Dendritic cell treated with granulocyte-macrophage colony-stimulating factor and Interleukin-4, amounts not matched to agents 40 ng/mL and 50 ng/mL, for 4 days (primary cell): Measurements from ENCODE around the gene ADCK1.
"Not testable (repeated sequence)": the region's sequence is repeated elsewhere in the genome, so short reads cannot be mapped to it uniquely, and the experiment has no call there.

Experiments
- H3K27ac Mint-ChIP-seq: one replicate; pipeline ENCODE4 v1.8.0; 2022; ENCODE audit warnings: mild to moderate bottlenecking, mixed read lengths
- H3K27me3 Mint-ChIP-seq: one replicate; pipeline ENCODE4 v1.8.0; 2022; ENCODE audit warnings: mild to moderate bottlenecking, mixed read lengths
- H3K36me3 Mint-ChIP-seq: one replicate; pipeline ENCODE4 v1.8.0; 2022; ENCODE audit warnings: low read depth, mixed read lengths
- H3K4me1 Mint-ChIP-seq: one replicate; pipeline ENCODE4 v1.8.0; 2022; ENCODE audit warnings: low read depth, mixed read lengths
- H3K4me3 Mint-ChIP-seq: one replicate; pipeline ENCODE4 v1.8.0; 2022; ENCODE audit warnings: mild to moderate bottlenecking, moderate library complexity, mixed read lengths
- H3K9me3 Mint-ChIP-seq: one replicate; pipeline ENCODE4 v1.8.0; 2022; ENCODE audit warnings: mixed read lengths
- intact Hi-C: fragments of 100-400 bp; cut with micrococcal nuclease; formaldehyde crosslinking; loops from one replicate; pipeline ENCODE4 v1.15.0; 2022

The ADCK1 gene

DNA sequence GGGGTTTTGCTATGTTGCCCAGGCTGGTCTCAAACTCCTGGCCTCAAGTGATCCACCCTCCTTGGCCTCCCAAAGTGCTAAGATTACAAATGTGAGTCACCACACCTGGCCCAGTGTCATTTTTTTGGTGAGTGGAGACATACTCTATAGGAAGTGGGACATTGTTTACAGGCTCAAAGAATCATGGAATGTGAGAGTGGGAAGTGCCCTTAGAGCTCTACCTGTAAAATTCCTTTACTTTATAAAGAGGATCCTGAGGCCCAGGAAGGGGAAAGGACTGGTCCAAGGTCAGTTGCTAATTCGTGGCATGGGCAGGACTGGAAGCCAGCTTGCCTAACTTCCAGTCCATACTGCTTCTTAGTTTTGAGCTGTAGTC, 8.7 kb upstream of the ADCK1 start:
- no peak overlapping the region for H3K4me3 Mint-ChIP-seq
- H3K4me1 Mint-ChIP-seq = no peaks in the 10 kb centered on the region
- H3K9me3 Mint-ChIP-seq = no peaks in the 10 kb centered on the region
- intact Hi-C loops = no loop called here
- H3K27ac Mint-ChIP-seq = no peak overlapping the region
- H3K27me3 Mint-ChIP-seq = peaks cover 11% of the 10 kb centered on the region
- H3K36me3 Mint-ChIP-seq = no peaks in the 10 kb centered on the region

GRCh38 chr14:77793255-77793654, 6.7 kb upstream of the ADCK1 start:
- H3K9me3 Mint-ChIP-seq, H3K4me1 Mint-ChIP-seq, H3K36me3 Mint-ChIP-seq, H3K4me3 Mint-ChIP-seq, intact Hi-C loops, H3K27ac Mint-ChIP-seq: not testable (repeated sequence)
- peaks cover 11% of the 10 kb centered on the region for H3K27me3 Mint-ChIP-seq

DNA sequence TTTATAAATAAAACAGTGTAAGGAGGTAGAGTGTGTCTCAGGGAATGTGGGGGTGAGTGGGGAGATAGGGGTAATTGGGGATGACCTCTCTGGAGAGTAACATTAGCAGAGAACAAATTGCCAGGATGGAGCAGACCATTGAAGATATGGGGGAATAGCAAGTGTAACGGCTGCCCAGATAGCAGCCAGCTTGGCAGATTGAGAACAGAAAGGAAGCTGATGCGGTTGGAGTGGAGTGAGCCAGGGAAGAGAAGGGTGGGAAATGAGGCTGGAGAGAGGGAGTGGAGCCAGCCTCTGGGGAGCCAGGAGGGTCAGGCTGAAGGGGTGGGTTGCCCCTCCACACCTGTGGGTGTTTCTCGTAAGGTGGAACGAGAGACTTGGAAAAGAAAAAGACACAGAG, 5.6 kb upstream of the ADCK1 start:
- H3K4me3 Mint-ChIP-seq = no peak overlapping the region
- peaks cover 11% of the 10 kb centered on the region for H3K27me3 Mint-ChIP-seq
- no peaks in the 10 kb centered on the region for H3K9me3 Mint-ChIP-seq
- no peak overlapping the region for H3K27ac Mint-ChIP-seq
- no peaks in the 10 kb centered on the region for H3K36me3 Mint-ChIP-seq
- intact Hi-C loops = no loop called here
- H3K4me1 Mint-ChIP-seq = peaks cover 2% of the 10 kb centered on the region

DNA sequence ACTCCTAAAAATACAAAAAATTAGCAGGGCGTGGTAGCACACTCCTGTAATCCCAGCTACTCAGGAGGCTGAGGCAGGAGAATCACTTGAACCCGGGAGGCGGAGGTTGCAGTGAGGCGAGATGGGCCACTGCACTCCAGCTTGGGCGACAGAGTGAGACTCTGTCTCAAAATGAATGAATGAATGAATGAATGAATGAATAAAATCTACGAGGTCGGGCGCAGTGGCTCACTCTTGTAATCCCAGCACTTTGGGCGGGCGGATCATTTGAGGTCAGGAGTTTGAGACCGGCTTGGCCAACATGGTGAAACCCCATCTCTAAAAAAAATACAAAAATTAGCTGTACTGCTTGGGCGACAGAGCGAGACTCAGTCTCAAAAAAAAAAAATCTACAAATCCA, 453 bp upstream of the ADCK1 start:
- H3K27me3 Mint-ChIP-seq, H3K9me3 Mint-ChIP-seq, H3K36me3 Mint-ChIP-seq, intact Hi-C loops: not testable (repeated sequence)
- Mint-ChIP-seq H3K27ac (peak overlapping the region; percentile 95), H3K4me1 (peaks cover 14% of the 10 kb centered on the region), H3K4me3 (peak overlapping the region; percentile 91)

DNA sequence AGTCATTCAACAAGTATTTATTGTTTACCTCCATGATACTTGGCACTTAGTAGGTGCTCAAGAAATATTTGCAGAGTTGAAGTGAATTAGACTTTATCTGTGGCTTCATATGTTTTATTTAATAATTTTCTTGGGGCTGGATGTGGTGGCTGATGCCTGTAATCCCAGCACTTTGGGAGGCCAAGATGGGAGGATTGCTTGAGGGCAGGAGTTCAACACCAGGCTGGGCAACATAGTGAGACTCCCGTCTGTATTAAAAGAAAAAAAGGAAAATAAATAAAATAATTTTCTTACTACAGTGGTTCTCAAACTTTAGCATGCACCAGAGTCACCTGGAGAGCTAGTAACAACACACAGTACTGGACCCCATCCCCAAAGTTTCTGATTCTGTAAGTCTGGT, 905 bp downstream of the ADCK1 start:
- Mint-ChIP-seq H3K36me3 (peaks cover 6% of the 10 kb centered on the region), H3K27me3 (peaks cover 2% of the 10 kb centered on the region), H3K9me3 (no peaks in the 10 kb centered on the region), H3K4me3 (peak overlapping the region; percentile 91), H3K4me1 (peaks cover 20% of the 10 kb centered on the region), H3K27ac (peak overlapping the region; percentile 95)
- intact Hi-C loops = loop anchor here (1.0 to 5.0 kb wide), 2 partner anchors 40 to 94 kb away; partner anchors contain the start of genes ALKBH1, SLIRP and SNW1

DNA sequence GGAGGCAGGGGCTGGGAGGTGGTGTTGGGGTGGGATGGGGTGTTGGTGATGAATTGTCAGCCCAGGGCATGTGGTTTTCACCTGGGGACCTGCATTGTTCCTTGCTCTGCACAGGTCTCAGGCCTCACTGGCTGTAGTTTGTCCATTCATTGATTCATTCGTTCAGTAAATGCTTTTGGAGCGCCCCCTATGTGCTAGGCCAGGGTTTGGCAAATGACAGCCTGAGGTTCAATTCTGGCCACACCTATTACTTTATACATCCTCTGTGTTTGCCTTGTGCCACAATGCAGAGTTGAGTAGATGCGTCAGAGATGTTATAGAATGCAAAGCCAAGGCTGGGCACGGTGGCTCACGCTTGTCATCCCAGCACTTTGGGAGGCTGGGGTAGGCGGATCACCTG, 4.7 kb downstream of the ADCK1 start:
- Mint-ChIP-seq H3K36me3 (peaks cover 6% of the 10 kb centered on the region), H3K4me1 (peaks cover 27% of the 10 kb centered on the region), H3K27ac (no peak overlapping the region), H3K9me3 (no peaks in the 10 kb centered on the region), H3K27me3 (no peaks in the 10 kb centered on the region), H3K4me3 (no peak overlapping the region)
- intact Hi-C loops = loop anchor here (5.0 kb wide), 1 partner anchor 97 kb away; the partner anchor contains the start of genes ALKBH1 and SLIRP

- Mint-ChIP-seq H3K9me3 (no peaks in the 10 kb centered on the region), H3K27ac (peak overlapping the region; percentile 20), H3K36me3 (no peaks in the 10 kb centered on the region), H3K27me3 (no peaks in the 10 kb centered on the region), H3K4me1 (peaks cover 20% of the 10 kb centered on the region), H3K4me3 (no peak overlapping the region)
- intact Hi-C loops = no loop called here
Observed at GRCh38 chr14:77805706-77806105, 5.8 kb downstream of the ADCK1 start.

- Mint-ChIP-seq H3K9me3 (no peaks in the 10 kb centered on the region), H3K27ac (peak overlapping the region; percentile 69), H3K4me3 (no peak overlapping the region), H3K27me3 (no peaks in the 10 kb centered on the region), H3K36me3 (no peaks in the 10 kb centered on the region), H3K4me1 (peaks cover 19% of the 10 kb centered on the region)
- intact Hi-C loops = no loop called here
Observed at GRCh38 chr14:77808250-77808649, 8.3 kb downstream of the ADCK1 start.

- H3K27me3 Mint-ChIP-seq = no peaks in the 10 kb centered on the region
- no peak overlapping the region for H3K4me3 Mint-ChIP-seq
- H3K4me1 Mint-ChIP-seq = peaks cover 21% of the 10 kb centered on the region
- no peaks in the 10 kb centered on the region for H3K36me3 Mint-ChIP-seq
- intact Hi-C loops = no loop called here
- H3K27ac Mint-ChIP-seq = no peak overlapping the region
- H3K9me3 Mint-ChIP-seq = no peaks in the 10 kb centered on the region
Observed at GRCh38 chr14:77809011-77809410, 9.1 kb downstream of the ADCK1 start.

DNA sequence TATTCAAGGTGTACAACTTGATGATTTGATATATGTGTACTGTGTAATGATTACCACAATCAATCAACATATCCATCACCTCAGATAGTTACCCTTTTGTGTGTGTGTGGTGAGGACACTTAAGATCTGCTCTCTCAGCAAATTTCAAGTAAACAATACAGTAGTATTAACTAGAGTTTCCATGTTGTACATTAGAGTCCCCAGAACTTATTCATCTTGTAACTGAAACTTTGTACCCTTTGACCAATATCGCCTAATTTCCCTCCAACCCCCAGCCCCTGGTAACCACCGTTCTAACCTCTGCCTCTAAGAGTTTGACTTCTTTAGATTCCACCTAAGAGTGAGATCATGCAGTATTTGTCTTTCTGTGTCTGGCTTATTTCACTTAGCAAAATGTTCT, 12.1 kb downstream of the ADCK1 start:
- Mint-ChIP-seq H3K4me1 (peaks cover 12% of the 10 kb centered on the region), H3K27ac (peak overlapping the region; percentile 48), H3K4me3 (no peak overlapping the region), H3K9me3 (no peaks in the 10 kb centered on the region), H3K27me3 (no peaks in the 10 kb centered on the region), H3K36me3 (no peaks in the 10 kb centered on the region)
- intact Hi-C loops = no loop called here

GRCh38 chr14:77812682-77813081, 12.8 kb downstream of the ADCK1 start:
- H3K27ac Mint-ChIP-seq, intact Hi-C loops, H3K27me3 Mint-ChIP-seq, H3K9me3 Mint-ChIP-seq, H3K36me3 Mint-ChIP-seq, H3K4me3 Mint-ChIP-seq: not testable (repeated sequence)
- peaks cover 11% of the 10 kb centered on the region for H3K4me1 Mint-ChIP-seq

GRCh38 chr14:77822307-77822706, 22.4 kb downstream of the ADCK1 start:
- no peak overlapping the region for H3K27ac Mint-ChIP-seq
- H3K9me3 Mint-ChIP-seq = no peaks in the 10 kb centered on the region
- H3K36me3 Mint-ChIP-seq = peaks cover 78% of the 10 kb centered on the region
- no peak overlapping the region for H3K4me3 Mint-ChIP-seq
- H3K27me3 Mint-ChIP-seq = no peaks in the 10 kb centered on the region
- intact Hi-C loops = no loop called here
- H3K4me1 Mint-ChIP-seq = no peaks in the 10 kb centered on the region

DNA sequence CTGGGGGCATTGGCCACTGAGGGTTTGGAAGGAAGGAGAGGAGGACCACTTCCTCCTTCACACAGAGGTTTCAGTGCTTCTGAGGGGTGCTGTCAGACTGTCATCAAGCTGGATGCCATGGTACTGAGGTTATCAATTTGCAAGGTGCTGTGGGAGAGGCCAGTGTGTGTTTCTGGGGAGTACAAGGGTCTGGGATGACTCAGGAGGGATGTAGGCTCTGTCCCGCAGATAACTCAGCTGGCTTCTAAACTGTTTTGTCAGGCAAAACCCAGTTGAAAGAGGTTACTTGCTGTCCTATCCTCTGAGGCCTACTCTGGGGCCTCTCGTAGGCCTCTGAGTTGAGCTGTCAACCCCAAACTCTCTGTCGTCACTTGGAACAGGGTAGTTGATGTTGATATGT, 22.8 kb downstream of the ADCK1 start:
- H3K4me3 Mint-ChIP-seq = no peak overlapping the region
- intact Hi-C loops = no loop called here
- no peak overlapping the region for H3K27ac Mint-ChIP-seq
- H3K4me1 Mint-ChIP-seq = no peaks in the 10 kb centered on the region
- no peaks in the 10 kb centered on the region for H3K27me3 Mint-ChIP-seq
- no peaks in the 10 kb centered on the region for H3K9me3 Mint-ChIP-seq
- peaks cover 78% of the 10 kb centered on the region for H3K36me3 Mint-ChIP-seq

DNA sequence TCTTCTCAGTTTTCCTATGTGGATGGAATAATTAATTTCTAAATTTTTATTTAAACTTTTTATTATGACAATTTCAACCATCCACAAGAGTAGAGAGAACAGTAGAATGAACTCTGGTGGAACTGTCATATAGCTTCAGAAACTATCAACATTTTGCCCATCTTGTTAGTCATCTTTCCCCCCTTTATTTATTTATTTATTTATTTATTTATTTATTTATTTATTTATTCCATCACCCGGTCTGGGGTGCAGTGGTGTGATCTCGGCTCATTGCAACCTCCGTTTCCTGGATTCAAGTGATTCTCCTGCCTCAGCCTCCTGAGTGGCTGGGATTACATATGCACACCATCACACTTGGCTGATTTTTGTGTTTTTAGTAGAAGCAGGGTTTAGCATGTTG, 23.5 kb downstream of the ADCK1 start:
- Mint-ChIP-seq H3K36me3 (peaks cover 73% of the 10 kb centered on the region), H3K27me3 (no peaks in the 10 kb centered on the region), H3K4me1 (no peaks in the 10 kb centered on the region), H3K27ac (no peak overlapping the region), H3K9me3 (no peaks in the 10 kb centered on the region), H3K4me3 (no peak overlapping the region)
- intact Hi-C loops = no loop called here

DNA sequence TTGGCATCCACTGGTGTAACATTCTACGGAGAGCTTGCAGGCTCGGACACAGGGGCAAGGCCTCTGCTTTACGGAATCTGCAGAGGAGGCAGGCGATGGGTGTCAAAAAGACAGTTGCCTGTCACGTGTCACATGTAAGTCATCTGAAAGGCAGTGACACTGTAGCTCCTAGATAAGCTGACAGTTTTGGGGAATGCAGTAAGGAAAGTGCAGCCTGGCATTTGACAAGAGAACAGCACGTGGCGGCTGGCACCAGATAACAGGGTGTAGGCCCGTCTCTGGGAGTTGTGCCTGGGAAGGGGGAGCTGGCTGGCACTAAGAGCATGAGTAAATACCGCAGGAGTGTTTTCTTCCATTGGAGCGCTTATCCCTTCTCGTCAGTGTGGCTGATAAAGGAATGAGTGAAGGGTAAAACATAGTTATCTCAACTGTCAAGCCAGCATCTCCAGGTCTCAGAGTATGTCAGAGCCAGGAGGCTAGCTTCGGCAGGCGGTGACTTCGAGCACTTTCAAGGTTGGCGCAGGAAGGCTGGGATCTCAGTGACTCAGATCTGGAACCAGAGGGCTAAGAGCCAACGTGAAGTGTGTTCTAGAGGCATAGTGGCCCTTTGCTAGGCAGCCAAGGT, 26.1 kb downstream of the ADCK1 start:
- Mint-ChIP-seq H3K27me3 (no peaks in the 10 kb centered on the region), H3K9me3 (no peaks in the 10 kb centered on the region), H3K27ac (no peak overlapping the region), H3K36me3 (peaks cover 69% of the 10 kb centered on the region), H3K4me3 (no peak overlapping the region), H3K4me1 (no peaks in the 10 kb centered on the region)
- intact Hi-C loops = no loop called here
